Adrenal gland (tissue), 12 donors: ENCODE measurements around the gene SDCCAG8. TPM values are rescaled to one million over a fixed set of nuclear protein-coding genes. Genes with fewer than 3 reads are reported as not detected.

ENCODE experiments used
- DNase-seq, 7 donors: peaks; one replicate each; pipeline ENCODE4 v3.0.0-alpha.2; 2019 to 2020
- H3K27ac ChIP-seq, 5 donors: fragments of 200-600 bp; sonication (generic) in 4 of 5; 1 replicate in 3 of 5; 2 replicates in 2 of 5; pipeline versions ENCODE4 v1.5.1 to v1.8.0; 2016 to 2020; ENCODE audit warnings: mild to moderate bottlenecking in 1 of 5
- H3K27me3 ChIP-seq: fragments of 200-600 bp; 2 replicates; pipeline ENCODE4 v1.8.0; 2021
- H3K36me3 ChIP-seq, 2 donors: fragments of 200-600 bp; replicated peaks in 1 of 2; 1 replicate in 1 of 2; 2 replicates in 1 of 2; pipeline versions ENCODE4 v1.5.1 to v1.8.0; 2018 to 2022
- H3K4me1 ChIP-seq, 2 donors: fragments of 200-600 bp; replicated peaks in 1 of 2; 1 replicate in 1 of 2; 2 replicates in 1 of 2; pipeline versions ENCODE4 v1.5.1 to v1.8.0; 2018 to 2021
- H3K4me3 ChIP-seq, 4 donors: fragments of 200-600 bp; sonication (generic) in 3 of 4; one replicate each; pipeline ENCODE4 v1.5.1; 2016 to 2018
- H3K9me3 ChIP-seq, 3 donors: fragments of 200-600 bp; sonication (generic) in 1 of 3; replicated peaks in 1 of 3; 1 replicate in 2 of 3; 2 replicates in 1 of 3; pipeline versions ENCODE4 v1.5.1 to v1.8.0; 2016 to 2021
- POLR2A ChIP-seq, 2 donors: fragments of 450-650 bp; IDR thresholded peaks; one replicate each; pipeline ENCODE4 v1.6.1; 2017; ENCODE audit warnings: antibody characterized with exemption in 2 of 2, mild to moderate bottlenecking in 2 of 2, moderate library complexity in 1 of 2
- WGBS, 4 donors: extraction: QIAGEN DNeasy Blood & Tissue Kit in 2 of 4; methylation state at CpG; one replicate each; pipeline versions ENCODE4 v1.1.5 to v1.1.7; 2013 to 2017; 5-methylcytosine and 5-hydroxymethylcytosine counted together
- intact Hi-C, 2 donors: fragments of 100-400 bp; cut with DNase I; formaldehyde crosslinking; loops; one replicate each; pipeline versions ENCODE4 v1.14.1 to v1.15.0; 2022 to 2023
- polyA plus RNA-seq, 3 donors: library from polyadenylated mRNA; stranded (reverse); fragments of 200-250 nt in 2 of 3; fragments of 350-450 nt in 1 of 3; fragmentation: Illumina TruSeq in 1 of 3; extraction: RNeasy Lipid Tissue Mini Kit (QIAGEN cat#74804) in 1 of 3; gene quantifications; one replicate each; pipeline ENCODE4 v1.2.3, GENCODE V29; 2013 to 2014
- total RNA-seq, 9 donors: library from RNA; depleted of rRNA in 4 of 9; stranded (reverse); fragments of >200 nt in 4 of 9; fragments of 120-200 nt in 1 of 9; fragmentation: NEBNext Ultra II Directional in 1 of 9; extraction: Animal tissue kit (Norgen Biotek cat#: 25700) in 1 of 9; gene quantifications; one replicate each; pipeline versions ENCODE4 v1.1.0 to v1.2.4, GENCODE V29; 2013 to 2023
- TF ChIP-seq, protein P1 (sequence below), 6 experiments: fragments of 450-650 bp in 4 of 6; fragments of 200-600 bp in 2 of 6; sonication (generic) in 1 of 6; IDR thresholded peaks; 1 replicate in 5 of 6; 2 replicates in 1 of 6; pipeline versions ENCODE4 v1.5.1 to v1.8.0; 2016 to 2021; ENCODE audit warnings: antibody characterized with exemption in 6 of 6, mild to moderate bottlenecking in 2 of 6, moderate library complexity in 1 of 6
- donor health status: healthy with polysubstance abuse.
- donor health status: Bipolar disorder and iron deficiency.
- donor health status: DM: yes; HTN: yes; CAD: no.
- donor health status: DM: no; HTN: no; CAD: no.
- donor health status: DM: no; HTN: no; CAD: no.
- donor health status: DM: yes; HTN: yes; CAD: no.

SDCCAG8 gene
- total and polyA plus RNA-seq, 12 donors = 22.5 to 60.9 (median 44.1) TPM

DNA sequence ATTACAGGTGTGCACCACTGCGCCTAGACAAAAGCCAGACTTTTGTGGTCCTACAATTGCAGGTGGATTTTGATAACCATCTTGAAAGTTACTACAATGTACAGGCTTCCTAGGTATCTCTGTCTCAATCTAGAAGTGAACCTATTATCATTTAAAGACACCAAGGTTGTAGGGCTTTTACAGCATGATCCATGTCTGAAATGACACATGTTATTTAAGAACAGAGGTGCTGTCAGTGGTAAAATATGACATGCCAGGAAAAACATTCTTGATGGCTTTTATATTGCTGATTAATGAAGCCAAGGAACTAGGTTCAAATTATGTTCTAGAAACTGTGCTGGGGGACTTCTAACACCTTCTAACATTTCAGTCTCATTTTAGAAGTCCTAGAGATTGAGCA, 253.1 kb downstream of the SDCCAG8 start:
- WGBS, 4 donors = 100% methylated on average over 1 of the region's 1 CpG

DNA sequence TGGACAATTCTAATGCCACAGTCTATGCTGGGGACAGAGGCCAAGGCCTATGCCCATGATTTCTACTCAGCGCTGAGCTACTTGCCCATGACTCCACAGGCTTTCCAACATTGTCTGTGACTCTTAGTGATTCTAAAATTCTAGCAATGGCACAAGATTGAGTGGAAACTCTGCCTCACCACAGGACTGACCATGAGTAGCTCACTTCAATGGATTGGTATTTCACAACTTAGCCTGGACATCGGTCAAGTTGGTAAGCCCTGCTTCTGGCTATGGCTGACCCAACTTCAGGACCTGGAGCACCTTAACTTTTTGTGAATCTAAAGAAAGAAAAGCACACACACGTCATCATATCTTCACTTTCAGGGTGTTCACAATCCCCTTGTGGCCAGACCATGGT, 255.1 kb downstream of the SDCCAG8 start:
- DNase-seq = no peak
- no peak overlapping the region for H3K27ac ChIP-seq
- TF ChIP-seq POLR2A (IDR thresholded peaks at IDR 0.05) = no peak
- TF ChIP-seq, protein P1, sequence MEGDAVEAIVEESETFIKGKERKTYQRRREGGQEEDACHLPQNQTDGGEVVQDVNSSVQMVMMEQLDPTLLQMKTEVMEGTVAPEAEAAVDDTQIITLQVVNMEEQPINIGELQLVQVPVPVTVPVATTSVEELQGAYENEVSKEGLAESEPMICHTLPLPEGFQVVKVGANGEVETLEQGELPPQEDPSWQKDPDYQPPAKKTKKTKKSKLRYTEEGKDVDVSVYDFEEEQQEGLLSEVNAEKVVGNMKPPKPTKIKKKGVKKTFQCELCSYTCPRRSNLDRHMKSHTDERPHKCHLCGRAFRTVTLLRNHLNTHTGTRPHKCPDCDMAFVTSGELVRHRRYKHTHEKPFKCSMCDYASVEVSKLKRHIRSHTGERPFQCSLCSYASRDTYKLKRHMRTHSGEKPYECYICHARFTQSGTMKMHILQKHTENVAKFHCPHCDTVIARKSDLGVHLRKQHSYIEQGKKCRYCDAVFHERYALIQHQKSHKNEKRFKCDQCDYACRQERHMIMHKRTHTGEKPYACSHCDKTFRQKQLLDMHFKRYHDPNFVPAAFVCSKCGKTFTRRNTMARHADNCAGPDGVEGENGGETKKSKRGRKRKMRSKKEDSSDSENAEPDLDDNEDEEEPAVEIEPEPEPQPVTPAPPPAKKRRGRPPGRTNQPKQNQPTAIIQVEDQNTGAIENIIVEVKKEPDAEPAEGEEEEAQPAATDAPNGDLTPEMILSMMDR (IDR thresholded peaks at IDR 0.05) = no peak
- H3K9me3 ChIP-seq = no peaks in the 10 kb centered on the region
- WGBS, 4 donors = 92 to 99% (median 97%) methylated on average over 3 of the region's 3 CpGs
- no peaks in the 10 kb centered on the region for H3K27me3 ChIP-seq
- no peaks in the 10 kb centered on the region for H3K4me1 ChIP-seq
- peaks cover 0 to 9% of the 10 kb centered on the region in 2 donors for H3K36me3 ChIP-seq
- no peak overlapping the region for H3K4me3 ChIP-seq
- intact Hi-C loops = no loop called here

More for the DNA sequence above, 253.1 kb downstream of the SDCCAG8 start:
- Histone ChIP-seq H3K36me3 (peaks cover 0 to 23% of the 10 kb centered on the region in 2 donors), H3K4me3 (no peak overlapping the region), H3K4me1 (no peaks in the 10 kb centered on the region), H3K27ac (no peak overlapping the region), H3K27me3 (no peaks in the 10 kb centered on the region), H3K9me3 (no peaks in the 10 kb centered on the region)
- intact Hi-C loops = no loop called here
- TF ChIP-seq, protein P1 (IDR thresholded peaks at IDR 0.05) = no peak
- TF ChIP-seq POLR2A (IDR thresholded peaks at IDR 0.05) = no peak
- no peak for DNase-seq

DNA sequence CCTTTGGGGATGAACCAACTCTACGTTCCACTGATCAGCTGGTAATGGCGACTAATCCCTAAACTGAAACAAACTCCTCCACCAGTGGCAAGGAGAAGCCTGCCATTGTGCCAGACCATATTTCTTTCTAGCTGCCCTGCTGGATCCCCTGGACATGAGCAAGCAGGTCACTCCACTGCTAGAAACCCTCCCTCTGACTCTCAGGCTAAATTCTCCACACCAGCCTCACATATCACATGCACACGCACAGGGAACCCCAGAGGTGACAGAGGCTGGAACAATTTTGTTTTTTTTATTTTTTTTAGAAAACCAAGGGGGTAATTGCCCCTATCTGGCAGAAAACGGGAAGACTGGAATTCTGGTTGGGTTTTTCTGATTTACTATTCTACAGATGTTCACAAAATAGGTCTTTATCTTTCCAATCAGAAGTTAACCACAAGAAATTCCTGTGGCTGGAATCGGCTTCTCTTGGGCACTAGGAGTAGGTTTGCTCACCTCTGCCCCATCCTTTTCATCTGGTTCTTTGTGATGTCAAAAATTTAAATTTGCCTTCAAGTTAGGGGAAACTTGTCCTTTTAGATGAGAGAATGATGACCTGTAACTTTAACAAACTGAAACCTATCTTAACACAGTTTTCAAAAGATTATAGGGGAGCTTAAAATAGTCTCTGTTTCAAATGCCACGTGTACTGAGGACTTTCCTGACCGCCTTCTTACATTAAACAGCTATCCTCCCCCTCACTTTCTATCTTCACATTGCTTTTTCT, 258.1 kb downstream of the SDCCAG8 start:
- Histone ChIP-seq H3K27me3 (no peaks in the 10 kb centered on the region), H3K36me3 (peaks cover 0 to 9% of the 10 kb centered on the region in 2 donors), H3K27ac (no peak overlapping the region), H3K4me3 (no peak overlapping the region), H3K4me1 (no peaks in the 10 kb centered on the region), H3K9me3 (no peaks in the 10 kb centered on the region)
- TF ChIP-seq, protein P1 (IDR thresholded peaks at IDR 0.05) = no peak
- no peak for TF ChIP-seq POLR2A (IDR thresholded peaks at IDR 0.05)
- 85 to 90% (median 88%) methylated on average over 7 of the region's 7 CpGs for WGBS, 4 donors
- intact Hi-C loops = no loop called here
- DNase-seq = no peak

DNA sequence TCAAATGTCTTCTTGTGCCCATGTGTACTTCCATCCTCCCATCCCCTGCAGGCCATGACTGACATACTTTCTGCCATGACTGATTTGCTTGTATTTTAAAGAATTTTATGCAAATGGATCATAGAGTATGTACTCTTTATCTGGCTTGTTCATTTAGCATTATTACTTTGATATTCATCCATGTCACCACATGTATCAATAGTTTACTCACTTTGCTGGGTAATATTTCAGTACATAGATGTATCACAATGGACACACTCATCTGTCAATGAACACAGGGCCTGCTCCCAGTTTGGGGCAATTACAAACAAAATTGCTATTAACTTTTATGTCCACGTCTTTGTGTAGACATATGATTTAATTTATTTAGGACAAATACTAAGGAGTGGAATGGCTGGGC, 259.1 kb downstream of the SDCCAG8 start:
- Histone ChIP-seq H3K4me1 (no peaks in the 10 kb centered on the region), H3K36me3 (peaks cover 0 to 9% of the 10 kb centered on the region in 2 donors), H3K4me3 (no peak overlapping the region), H3K9me3 (no peaks in the 10 kb centered on the region), H3K27ac (no peak overlapping the region), H3K27me3 (no peaks in the 10 kb centered on the region)
- DNase-seq = no peak
- intact Hi-C loops = no loop called here
- WGBS, 4 donors = 83 to 100% (median 91%) methylated on average over 1 of the region's 1 CpG
- TF ChIP-seq POLR2A (IDR thresholded peaks at IDR 0.05) = no peak
- TF ChIP-seq, protein P1 (IDR thresholded peaks at IDR 0.05) = no peak
